Activated T-cell treated with anti-CD3 and anti-CD28 coated beads for 24 hours (primary cell): Measurements from ENCODE around the gene SBDS.
"Not testable (repeated sequence)": the region's sequence is repeated elsewhere in the genome, so short reads cannot be mapped to it uniquely, and the experiment has no call there.

ENCODE experiments used
- DNase-seq: peaks from one replicate; pipeline ENCODE4 v3.0.0-alpha.2; 2020; ENCODE audit warnings: low read depth

Gene SBDS

DNA sequence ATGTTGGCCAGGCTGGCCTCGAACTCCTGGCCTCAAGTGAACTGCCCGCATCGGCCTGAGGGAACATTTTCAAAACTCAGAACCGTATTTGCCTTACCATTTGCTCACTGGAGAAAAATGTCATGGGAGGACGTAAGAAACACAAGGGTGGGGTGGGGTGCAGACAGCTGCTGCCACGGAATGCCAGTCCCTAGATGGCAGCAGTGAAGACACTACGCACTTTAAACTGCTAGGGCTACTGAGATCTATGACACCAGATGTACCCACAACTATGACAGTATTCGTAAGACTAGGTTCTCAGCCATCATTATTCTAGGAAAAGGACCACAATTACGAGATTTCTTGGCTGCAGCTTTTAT, 716 bp downstream of the SBDS start:
- DNase-seq = peak; percentile 11

DNA sequence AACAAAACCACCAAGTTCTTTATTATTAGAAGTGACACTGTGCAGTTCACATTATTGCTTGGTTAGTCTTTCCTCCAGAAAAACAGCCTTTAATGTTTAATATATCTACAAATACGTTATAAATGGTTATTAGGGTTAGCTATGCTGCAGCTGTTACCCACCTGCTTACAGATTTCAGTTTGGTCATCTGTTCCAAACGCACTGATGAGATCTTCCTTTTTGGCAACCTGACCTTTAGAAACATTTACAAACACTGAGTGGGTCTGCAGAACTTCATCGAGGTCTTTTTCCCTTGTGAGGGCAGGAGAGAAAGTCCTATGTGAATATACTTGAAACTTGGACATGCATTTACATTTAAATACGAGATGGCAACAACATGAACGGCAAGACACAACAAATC, 1.3 kb downstream of the SBDS start:
- not testable (repeated sequence) for DNase-seq

DNA sequence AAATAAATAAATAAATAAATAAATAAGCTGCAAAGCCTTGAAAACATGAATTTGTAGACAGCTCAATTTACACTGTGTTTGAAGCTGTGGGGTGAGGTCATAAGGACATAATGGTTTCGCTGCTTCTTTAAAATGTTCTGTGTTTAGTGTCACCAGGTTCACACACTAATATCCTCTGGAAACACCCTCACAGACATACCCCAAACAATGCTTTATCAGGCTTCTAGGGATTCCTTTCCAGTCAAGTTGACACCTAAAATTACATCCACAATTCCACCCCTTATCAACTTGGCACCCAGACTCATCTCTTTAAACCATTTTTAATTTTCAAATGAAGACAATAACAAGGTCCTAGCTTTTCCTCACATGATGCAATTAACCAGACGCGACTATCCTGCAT, 5.8 kb downstream of the SBDS start:
- DNase-seq = not testable (repeated sequence)

DNA sequence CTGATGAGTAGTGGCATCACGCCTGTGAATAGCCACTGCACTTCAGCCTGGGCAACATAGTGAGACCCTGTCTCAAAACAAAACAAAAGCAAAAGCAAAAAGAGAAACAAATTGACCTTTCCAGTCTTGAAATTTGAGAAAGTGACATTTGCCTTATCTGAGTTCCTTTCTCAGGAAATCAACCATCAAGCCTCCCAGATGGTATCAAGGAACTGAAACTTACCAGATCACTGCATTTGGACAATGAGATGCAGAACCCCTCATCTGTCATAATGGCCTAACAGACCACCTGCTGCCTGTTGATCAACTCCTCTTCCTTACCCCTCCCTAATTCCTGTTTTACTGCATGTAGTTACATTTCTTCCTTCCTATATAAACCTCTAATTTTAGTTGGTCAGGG, 15.1 kb downstream of the SBDS start:
- DNase-seq = not testable (repeated sequence)

DNA sequence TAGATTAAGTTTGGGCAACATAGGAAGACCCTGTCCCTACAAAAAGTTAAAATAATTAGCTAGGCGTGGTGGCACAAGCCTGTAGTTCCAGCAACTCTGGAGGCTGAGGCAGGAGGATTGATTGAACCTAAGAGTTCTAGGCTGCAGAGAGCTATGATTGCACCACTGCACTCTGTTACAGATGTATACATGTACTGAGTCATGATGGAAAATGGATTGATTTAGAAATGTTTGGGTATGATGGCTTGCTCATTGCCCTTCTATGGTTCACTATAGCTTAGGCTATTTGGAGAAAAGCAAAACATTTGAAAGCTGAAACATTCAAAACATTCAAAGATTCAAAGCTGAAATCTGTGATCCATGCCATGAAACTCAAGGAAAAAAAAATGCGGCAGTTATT, 16.4 kb downstream of the SBDS start:
- not testable (repeated sequence) for DNase-seq

DNA sequence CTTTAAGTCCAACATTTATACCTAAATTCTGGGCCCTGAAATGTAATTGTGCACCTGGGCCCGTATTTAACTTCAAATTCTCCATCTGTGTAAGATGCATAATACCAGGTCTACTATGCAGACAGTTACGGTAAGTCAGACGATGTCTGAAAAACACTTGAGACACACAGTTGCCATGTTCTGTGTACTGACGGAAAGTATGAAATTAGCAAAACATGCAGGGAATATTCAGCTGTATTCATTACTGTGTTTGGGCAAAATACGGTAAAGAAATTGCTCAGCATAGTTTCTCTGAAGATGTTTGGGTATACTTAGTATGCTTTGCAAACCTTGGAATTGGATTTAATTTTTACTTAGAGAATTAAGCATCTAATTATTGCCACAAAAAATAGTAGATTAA, 17.1 kb downstream of the SBDS start:
- DNase-seq = not testable (repeated sequence)

DNA sequence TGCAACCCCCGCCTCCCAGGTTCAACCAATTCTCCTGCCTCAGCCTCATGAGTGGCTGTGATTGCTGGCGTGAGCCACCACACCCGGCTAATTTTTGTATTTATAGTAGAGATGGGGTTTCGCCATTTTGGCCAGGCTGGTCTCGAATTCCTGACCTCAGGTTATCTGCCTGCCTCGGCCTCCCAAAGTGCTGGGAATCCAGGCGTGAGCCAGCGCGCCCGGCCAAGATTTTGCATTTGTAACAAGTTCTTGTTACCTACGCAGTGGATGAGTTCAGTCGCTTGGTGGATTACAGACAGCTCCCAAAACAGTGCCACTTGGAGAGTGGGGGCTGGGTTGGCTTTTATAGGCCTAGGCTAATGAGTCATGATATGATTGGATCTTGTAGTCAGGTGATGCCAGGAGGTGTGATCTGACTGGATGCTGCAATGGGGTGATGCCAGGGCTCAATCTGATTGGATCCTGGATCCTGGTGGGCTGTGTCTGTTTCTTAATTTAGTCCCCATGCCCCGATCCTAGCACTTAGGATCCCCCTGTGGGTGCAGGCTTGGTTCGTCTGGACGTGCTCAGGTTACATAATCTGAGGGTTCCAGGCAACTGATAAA, 20.3 kb downstream of the SBDS start:
- no peak for DNase-seq

DNA sequence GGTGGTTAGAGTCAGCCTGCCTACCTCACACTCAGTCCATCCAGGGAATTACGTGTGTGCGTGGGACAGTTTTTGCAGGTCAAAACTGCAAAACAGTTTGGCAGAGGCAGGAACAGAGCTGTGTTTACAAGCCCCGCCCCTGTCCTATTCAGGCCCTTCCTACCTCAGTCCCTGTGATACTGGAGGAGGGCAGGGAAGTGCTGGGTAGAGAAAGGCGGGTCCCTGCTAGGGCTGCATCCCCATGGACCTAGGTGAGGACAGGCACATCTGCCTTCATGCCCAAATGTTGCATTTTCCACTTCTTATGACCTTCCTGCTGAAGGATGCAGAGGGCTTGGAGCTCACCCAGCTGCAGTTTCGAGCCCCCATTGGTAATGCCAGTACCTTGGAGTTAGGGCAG, 25.1 kb downstream of the SBDS start:
- DNase-seq = no peak

DNA sequence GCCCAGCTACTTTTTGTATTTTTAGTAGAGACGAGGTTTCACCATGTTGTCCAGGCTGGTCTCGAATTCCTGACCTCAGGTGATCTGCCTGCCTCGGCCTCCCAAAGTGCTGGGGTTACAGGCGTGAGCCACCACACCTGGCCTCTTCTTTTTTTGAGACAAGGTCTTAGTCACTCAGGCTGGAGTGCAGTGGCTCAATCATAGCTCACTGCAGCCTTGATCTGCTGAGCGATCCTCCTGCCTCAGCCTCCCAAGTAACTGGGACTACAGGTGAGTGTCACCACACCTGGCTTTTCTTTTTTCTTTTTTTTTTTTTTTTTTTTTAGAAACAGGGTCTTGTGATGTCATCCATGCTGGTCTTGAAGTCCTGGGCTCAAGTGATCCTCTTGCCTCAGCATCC, 26.4 kb downstream of the SBDS start:
- DNase-seq = not testable (repeated sequence)

DNA sequence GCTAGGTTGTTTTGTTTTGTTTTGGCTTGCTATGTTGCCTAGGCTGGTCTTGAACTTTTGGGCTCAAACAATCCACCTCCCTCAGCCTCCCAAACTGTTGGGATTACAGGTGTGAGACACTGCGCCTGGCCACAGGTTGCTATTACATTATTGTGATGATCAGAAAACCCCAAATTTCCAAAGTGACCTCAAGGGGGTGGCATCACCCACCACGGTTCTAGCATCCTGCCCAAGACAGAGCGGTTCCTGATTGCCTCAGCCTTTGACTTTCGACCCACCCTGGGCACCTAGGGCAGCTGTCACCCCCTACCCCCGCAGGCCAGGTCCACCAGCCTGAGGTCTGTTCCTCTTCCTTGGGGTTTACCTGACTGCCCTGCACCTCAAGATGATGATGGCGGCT, 28.4 kb downstream of the SBDS start:
- DNase-seq = no peak

DNA sequence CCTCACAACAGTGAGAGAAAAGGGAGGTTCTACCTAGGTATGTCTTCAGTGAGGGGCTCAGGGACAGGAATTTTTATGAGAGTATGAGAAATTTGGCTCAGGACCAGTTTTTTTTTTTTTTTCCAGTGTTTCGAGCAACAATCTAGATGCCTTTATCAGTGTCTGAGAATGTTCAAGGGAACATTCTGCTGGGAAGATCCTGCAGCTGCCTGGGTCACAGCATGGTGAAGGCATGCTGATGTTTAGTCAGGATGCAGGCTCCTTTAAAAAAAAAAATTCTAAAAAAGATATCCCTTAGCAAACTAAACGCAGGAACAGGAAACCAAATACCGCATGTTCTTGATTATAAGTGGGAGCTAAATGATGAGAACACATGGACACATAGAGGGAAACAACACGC, 31.0 kb downstream of the SBDS start:
- no peak for DNase-seq

DNA sequence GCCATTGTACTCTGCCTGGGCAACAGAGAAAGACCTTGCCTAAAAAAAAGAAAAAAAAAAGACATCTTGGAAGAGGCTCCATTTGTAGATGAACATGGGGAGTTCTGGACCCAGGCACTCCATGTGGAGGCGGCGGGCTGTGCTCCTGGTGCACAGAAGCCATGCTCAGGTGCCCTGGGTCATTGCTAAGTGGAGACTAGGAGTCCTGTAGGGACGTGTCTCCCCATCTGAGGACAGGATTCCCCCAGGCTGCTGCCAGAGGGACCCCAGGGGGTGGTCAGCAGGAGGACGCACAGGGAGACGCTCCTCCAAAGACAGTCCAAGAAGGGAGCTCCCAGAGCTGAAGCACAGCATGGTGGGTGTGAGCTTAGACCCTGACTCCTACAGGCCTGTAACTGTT, 34.3 kb downstream of the SBDS start:
- no peak for DNase-seq

DNA sequence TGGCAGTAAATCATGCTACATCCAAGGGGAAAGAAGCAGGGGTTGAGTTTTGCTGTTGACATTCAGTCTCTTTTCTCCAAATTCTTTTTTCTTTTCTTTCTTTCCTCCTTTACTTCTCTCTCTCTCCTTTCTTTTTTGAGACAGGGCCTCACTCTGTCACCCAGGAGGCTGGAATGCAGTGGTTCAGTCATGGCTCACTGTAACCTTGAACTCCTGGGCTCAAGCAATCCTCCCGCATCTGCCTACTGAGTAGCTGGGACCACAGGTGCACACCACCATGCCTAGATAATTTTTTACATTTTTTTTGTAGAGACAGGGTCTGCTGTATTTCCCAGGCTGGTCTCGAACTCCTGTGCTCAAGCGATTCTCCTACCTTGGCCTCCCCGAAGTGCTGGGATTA, 35.2 kb downstream of the SBDS start:
- DNase-seq = no peak

DNA sequence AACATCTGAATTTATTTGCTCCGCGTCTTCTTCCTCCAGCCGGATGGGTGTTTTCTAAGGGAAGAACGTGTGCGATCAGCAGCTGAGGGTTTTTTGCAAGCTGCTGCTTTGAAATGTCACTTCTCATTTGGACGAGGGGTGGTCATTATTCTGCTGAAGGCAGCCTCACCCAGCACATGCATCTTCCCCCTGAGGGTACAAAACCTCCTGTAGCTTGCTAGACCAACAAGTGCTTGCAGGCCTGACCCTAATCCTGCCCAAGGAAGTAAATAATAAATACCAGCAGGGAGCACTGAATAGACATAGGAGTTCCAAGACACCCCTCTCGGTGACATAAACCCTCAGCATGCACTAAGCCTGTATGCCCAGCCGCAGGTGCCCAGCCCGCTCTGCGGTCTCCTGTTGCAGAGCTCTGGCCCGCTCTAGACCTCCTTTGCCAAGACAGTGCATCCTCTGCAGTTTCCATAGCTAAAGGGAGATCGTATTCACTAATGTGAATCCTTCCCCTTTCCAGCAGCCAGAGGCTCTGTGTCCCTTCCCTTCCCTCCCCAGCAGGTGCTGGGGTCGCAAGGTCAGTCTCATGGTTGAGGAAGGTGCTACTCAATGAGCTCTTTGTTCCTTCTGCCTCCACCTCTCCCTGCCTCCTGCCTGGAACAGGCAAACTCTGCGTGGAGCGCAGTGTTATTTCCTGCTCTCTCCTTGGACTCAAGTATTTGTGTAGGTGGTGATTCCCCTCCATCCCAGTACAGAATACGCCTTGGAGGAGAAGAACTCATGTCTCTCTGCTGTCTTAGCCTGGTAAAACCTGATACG, 36.6 kb downstream of the SBDS start:
- no peak for DNase-seq

DNA sequence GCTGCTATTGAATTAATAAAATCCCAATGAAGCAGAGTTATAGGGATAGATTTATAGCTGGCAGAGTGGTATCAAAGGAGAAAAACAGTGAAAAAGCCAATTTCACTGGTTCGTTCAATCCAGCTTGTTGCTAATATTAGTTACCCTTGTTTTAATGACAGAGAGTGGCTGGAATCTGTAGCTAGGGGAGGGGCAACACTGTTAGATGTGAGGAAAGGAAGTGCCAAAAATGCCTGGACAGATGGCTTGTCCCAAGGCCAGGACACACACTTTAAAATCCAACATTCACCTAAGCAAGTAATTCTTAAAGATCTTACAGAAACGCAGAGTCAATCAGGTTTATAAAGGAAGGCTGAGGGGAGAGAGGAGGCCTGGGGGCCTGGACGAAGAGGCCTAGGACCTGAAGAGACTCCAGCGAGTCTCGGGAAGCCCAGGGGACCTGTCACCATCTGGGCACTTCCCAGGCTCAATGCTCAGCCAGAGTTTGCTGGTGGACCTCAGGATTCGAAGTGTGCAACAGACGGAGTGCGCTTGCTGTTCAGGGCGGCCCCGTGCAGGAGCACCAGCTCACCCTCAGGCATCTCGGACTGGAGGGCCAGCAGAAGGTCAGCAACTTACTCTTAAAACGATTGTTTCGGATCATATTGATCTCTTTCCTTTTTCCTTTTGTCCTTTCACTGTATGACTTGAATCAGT, 37.6 kb downstream of the SBDS start:
- DNase-seq = no peak

DNA sequence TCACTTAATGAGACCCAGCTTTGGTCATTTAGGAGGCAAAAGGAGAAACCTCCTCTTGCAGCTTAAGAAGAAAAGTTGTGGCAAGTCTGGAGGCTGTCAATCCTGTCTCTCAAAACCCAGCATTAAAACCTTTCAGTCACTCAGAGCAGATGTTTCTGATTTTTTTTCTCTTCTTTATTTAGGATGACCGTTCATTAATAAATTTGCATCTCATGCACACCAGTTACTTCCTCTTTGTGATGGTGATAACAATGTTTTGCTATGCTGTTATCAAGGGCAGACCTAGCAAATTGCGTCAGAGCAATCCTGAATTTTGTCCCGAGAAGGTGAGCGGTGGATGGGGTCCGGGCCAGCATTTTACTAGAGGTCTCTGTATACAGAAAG, 42.4 kb downstream of the SBDS start:
- DNase-seq = no peak

DNA sequence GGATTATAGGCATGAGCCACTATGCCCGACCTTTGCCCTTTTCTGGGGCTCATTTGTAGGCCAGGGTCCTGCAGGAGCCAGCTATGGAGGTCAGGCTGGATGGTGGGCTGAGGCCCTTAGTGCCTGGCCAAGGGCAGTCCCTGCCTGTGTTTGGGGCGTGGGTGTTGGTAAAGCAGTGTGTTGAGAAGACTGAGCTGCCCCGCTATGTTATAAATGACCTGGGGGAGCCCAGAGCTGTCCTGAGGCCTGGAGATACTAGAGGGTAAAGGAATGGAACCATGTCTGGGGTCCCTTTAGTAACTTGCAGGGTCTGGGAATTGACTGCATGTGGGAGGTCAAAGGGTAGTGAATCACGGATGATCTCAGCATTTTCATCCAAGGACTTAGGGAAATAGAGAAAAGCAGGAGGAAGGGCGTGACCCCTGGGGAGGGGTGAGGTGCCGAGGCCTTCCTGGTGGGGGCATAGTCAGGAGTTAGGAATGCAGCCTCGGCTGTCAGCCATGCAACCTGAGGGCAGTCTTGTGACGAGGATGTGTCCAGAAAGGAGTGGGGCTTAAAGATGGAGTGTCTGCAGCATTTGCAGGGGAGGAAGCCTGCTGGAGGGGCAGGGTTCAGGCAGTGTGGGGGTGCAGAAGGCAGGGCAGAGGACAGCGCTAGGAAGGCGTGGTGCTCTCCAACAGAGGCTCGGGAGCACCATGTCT, 42.9 kb downstream of the SBDS start:
- no peak for DNase-seq

DNA sequence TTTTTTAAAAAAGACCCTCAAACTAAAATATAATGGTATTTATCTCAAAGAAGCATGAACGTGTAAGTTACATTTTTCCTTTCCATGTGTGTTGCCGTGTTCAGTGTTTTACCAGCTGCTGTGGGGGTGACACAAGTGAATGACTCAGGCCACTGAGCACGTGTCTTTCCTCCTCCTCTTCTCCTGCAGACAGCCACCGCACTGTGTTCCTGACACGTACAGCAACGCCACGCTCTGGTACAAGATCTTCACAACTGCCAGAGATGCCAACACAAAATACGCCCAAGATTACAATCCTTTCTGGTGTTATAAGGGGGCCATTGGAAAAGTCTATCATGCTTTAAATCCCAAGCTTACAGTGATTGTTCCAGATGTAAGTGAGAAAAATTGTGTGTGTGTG, 44.6 kb downstream of the SBDS start:
- DNase-seq = no peak

DNA sequence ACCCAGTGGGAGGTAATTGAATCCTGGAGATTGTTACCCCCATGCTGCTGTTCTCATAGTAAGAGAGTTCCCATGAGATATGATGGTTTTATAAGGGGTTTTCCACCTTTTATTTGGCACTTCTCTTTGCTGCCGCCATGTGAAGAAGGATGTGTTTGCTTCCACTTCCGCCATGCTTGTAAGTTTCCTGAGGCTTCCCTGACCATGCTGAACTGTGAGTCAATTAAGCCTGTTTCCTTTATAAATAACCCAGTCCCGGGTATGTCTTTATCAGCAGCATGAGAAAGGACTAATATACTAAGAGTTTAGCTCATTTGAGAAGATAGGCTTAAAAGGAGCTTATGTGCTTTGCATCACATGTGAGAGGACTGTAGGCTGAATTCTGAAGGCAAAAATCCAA, 45.1 kb downstream of the SBDS start:
- no peak for DNase-seq

DNA sequence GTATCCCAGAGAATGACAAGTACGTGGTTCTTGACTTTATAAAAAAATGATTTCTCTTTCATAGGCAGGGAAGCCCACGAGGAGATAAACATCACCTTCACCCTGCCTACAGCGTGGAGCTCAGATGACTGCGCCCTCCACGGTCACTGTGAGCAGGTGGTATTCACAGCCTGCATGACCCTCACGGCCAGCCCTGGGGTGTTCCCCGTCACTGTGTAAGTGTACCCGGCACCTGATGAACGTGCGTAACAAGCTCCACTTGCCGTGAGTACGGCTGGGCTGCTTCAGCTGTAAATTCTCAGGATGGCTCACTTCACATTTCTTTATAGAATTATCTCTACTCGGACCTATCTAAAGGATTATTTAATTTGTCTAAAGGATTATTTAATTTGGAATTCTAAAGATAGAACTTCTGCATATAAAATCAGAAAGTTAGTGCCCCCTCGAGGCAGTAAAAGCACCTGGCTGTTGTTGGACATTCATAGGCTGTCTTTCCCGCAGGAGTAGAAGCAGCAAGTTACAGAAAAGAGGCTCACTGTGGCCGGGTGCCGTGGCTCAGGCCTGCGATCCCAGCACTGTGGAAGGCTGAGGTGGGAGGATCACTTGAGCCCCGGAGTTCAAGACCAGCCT, 46.8 kb downstream of the SBDS start:
- no peak for DNase-seq

DNA sequence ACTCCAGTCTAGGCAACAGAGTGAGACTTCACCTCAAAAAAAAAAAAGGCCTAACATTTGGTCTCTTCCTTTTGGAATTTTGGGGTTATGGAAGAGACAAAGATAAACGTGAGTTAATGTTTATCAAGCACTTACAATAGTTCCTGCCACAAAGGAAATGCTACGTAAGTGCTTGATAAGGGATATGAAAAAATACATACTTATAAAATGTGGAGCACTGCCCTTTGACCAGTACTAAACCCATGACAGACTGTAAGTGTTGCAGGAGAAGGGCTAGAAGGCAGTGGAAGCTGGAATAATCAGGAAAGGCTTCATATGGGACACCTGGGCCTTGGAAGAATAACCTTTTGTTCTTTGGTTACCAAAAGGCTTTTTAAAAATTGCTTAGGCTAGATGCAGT, 48.8 kb downstream of the SBDS start:
- no peak for DNase-seq

DNA sequence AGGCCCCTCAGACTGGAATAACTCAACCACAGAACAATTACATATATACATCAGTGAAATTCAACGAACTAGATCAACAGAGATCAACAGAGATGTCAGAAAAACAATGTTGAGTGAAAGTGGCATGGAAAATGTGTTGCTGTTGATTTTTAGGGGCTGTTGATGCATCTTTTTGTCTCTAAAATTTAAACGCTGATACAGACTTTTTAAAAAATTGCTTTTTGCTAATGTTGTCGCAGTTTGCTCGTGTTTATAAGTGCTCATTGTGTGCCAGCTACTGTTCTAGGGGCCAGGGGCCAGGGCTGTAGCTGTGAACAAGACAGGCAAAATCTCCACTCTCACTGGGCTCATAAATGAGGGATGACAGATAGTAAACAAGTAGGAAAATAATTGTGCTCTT, 56.1 kb downstream of the SBDS start:
- DNase-seq = no peak
